ENCODE results near the gene TKT.

TKT gene

GRCh38 chr3:53189276-53189675, 66.5 kb downstream of the TKT start:
- H3K27me3 ChIP-seq (ENCODE audit: control insufficient read depth, insufficient read depth, low read length), result no peaks in the 10 kb centered on the region
- H3K9me3 ChIP-seq (replicated peaks; ENCODE audit: low read length), result no peaks in the 10 kb centered on the region
- H3K9ac ChIP-seq (ENCODE audit: low read depth, low read length), result no peak overlapping the region
- H3K4me2 ChIP-seq (ENCODE audit: low read length), result no peak overlapping the region
- peaks cover 43% of the 10 kb centered on the region for H3K36me3 ChIP-seq (ENCODE audit: insufficient read depth, low read length)
- peaks cover 6% of the 10 kb centered on the region for H3K4me1 ChIP-seq (ENCODE audit: control insufficient read depth, insufficient read depth, low read length)
- no peak overlapping the region for H3K4me3 ChIP-seq (ENCODE audit: low read length)

- peaks cover 43% of the 10 kb centered on the region for H3K36me3 ChIP-seq (ENCODE audit: insufficient read depth, low read length)
These were observed 67.1 kb downstream of the TKT start for GRCh38 chr3:53188720-53189119.

GRCh38 chr3:53188136-53188685, 67.6 kb downstream of the TKT start:
- no peaks in the 10 kb centered on the region for H3K27me3 ChIP-seq (ENCODE audit: control insufficient read depth, insufficient read depth, low read length)
- H3K4me3 ChIP-seq (ENCODE audit: low read length), result no peak overlapping the region
- H3K9ac ChIP-seq (ENCODE audit: low read depth, low read length), result no peak overlapping the region
- H3K4me1 ChIP-seq (ENCODE audit: control insufficient read depth, insufficient read depth, low read length), result no peaks in the 10 kb centered on the region
- no peak overlapping the region for H3K4me2 ChIP-seq (ENCODE audit: low read length)
- no peaks in the 10 kb centered on the region for H3K9me3 ChIP-seq (replicated peaks; ENCODE audit: low read length)
- H3K36me3 ChIP-seq (ENCODE audit: insufficient read depth, low read length), result peaks cover 44% of the 10 kb centered on the region

More at GRCh38 chr3:53188720-53189119, 67.1 kb downstream of the TKT start:
- no peak overlapping the region for H3K9ac ChIP-seq (ENCODE audit: low read depth, low read length)
- no peak overlapping the region for H3K4me3 ChIP-seq (ENCODE audit: low read length)
- H3K4me2 ChIP-seq (ENCODE audit: low read length), result no peak overlapping the region
- no peaks in the 10 kb centered on the region for H3K27me3 ChIP-seq (ENCODE audit: control insufficient read depth, insufficient read depth, low read length)
- H3K4me1 ChIP-seq (ENCODE audit: control insufficient read depth, insufficient read depth, low read length), result peaks cover under 1% of the 10 kb centered on the region
- H3K9me3 ChIP-seq (replicated peaks; ENCODE audit: low read length), result no peaks in the 10 kb centered on the region

GRCh38 chr3:53187430-53187829, 68.4 kb downstream of the TKT start:
- H3K4me1 ChIP-seq (ENCODE audit: control insufficient read depth, insufficient read depth, low read length), result no peaks in the 10 kb centered on the region
- H3K4me2 ChIP-seq (ENCODE audit: low read length), result no peak overlapping the region
- H3K9me3 ChIP-seq (replicated peaks; ENCODE audit: low read length), result no peaks in the 10 kb centered on the region
- H3K36me3 ChIP-seq (ENCODE audit: insufficient read depth, low read length), result peaks cover 47% of the 10 kb centered on the region
- H3K9ac ChIP-seq (ENCODE audit: low read depth, low read length), result no peak overlapping the region
- no peak overlapping the region for H3K4me3 ChIP-seq (ENCODE audit: low read length)
- no peaks in the 10 kb centered on the region for H3K27me3 ChIP-seq (ENCODE audit: control insufficient read depth, insufficient read depth, low read length)

GRCh38 chr3:53186726-53187125, 69.1 kb downstream of the TKT start:
- H3K36me3 ChIP-seq (ENCODE audit: insufficient read depth, low read length), result peaks cover 45% of the 10 kb centered on the region

GRCh38 chr3:53185761-53186465, 69.9 kb downstream of the TKT start:
- Histone ChIP-seq H3K4me3 (ENCODE audit: low read length) (no peak overlapping the region), H3K36me3 (ENCODE audit: insufficient read depth, low read length) (peaks cover 51% of the 10 kb centered on the region), H3K9me3 (replicated peaks; ENCODE audit: low read length) (no peaks in the 10 kb centered on the region), H3K4me1 (ENCODE audit: control insufficient read depth, insufficient read depth, low read length) (no peaks in the 10 kb centered on the region), H3K27me3 (ENCODE audit: control insufficient read depth, insufficient read depth, low read length) (no peaks in the 10 kb centered on the region), H3K9ac (ENCODE audit: low read depth, low read length) (no peak overlapping the region), H3K4me2 (ENCODE audit: low read length) (no peak overlapping the region)

More at GRCh38 chr3:53186726-53187125, 69.1 kb downstream of the TKT start:
- Histone ChIP-seq H3K4me3 (ENCODE audit: low read length) (no peak overlapping the region), H3K27me3 (ENCODE audit: control insufficient read depth, insufficient read depth, low read length) (no peaks in the 10 kb centered on the region), H3K9me3 (replicated peaks; ENCODE audit: low read length) (no peaks in the 10 kb centered on the region), H3K4me1 (ENCODE audit: control insufficient read depth, insufficient read depth, low read length) (no peaks in the 10 kb centered on the region), H3K4me2 (ENCODE audit: low read length) (no peak overlapping the region), H3K9ac (ENCODE audit: low read depth, low read length) (no peak overlapping the region)

GRCh38 chr3:53184701-53185100, 71.1 kb downstream of the TKT start:
- peaks cover 52% of the 10 kb centered on the region for H3K36me3 ChIP-seq (ENCODE audit: insufficient read depth, low read length)

GRCh38 chr3:53183514-53183913, 72.3 kb downstream of the TKT start:
- H3K4me3 ChIP-seq (ENCODE audit: low read length), result no peak overlapping the region
- peaks cover 53% of the 10 kb centered on the region for H3K36me3 ChIP-seq (ENCODE audit: insufficient read depth, low read length)
- H3K4me1 ChIP-seq (ENCODE audit: control insufficient read depth, insufficient read depth, low read length), result no peaks in the 10 kb centered on the region
- no peaks in the 10 kb centered on the region for H3K9me3 ChIP-seq (replicated peaks; ENCODE audit: low read length)
- H3K4me2 ChIP-seq (ENCODE audit: low read length), result no peak overlapping the region
- H3K9ac ChIP-seq (ENCODE audit: low read depth, low read length), result no peak overlapping the region
- H3K27me3 ChIP-seq (ENCODE audit: control insufficient read depth, insufficient read depth, low read length), result no peaks in the 10 kb centered on the region

More at GRCh38 chr3:53184701-53185100, 71.1 kb downstream of the TKT start:
- Histone ChIP-seq H3K4me1 (ENCODE audit: control insufficient read depth, insufficient read depth, low read length) (no peaks in the 10 kb centered on the region), H3K9me3 (replicated peaks; ENCODE audit: low read length) (no peaks in the 10 kb centered on the region), H3K4me2 (ENCODE audit: low read length) (no peak overlapping the region), H3K4me3 (ENCODE audit: low read length) (no peak overlapping the region), H3K9ac (ENCODE audit: low read depth, low read length) (no peak overlapping the region), H3K27me3 (ENCODE audit: control insufficient read depth, insufficient read depth, low read length) (no peaks in the 10 kb centered on the region)

- no peaks in the 10 kb centered on the region for H3K27me3 ChIP-seq (ENCODE audit: control insufficient read depth, insufficient read depth, low read length)
- H3K4me3 ChIP-seq (ENCODE audit: low read length), result no peak overlapping the region
- H3K4me1 ChIP-seq (ENCODE audit: control insufficient read depth, insufficient read depth, low read length), result no peaks in the 10 kb centered on the region
- H3K36me3 ChIP-seq (ENCODE audit: insufficient read depth, low read length), result peaks cover 52% of the 10 kb centered on the region
- no peak overlapping the region for H3K4me2 ChIP-seq (ENCODE audit: low read length)
- H3K9ac ChIP-seq (ENCODE audit: low read depth, low read length), result no peak overlapping the region
- H3K9me3 ChIP-seq (replicated peaks; ENCODE audit: low read length), result no peaks in the 10 kb centered on the region
These were observed 73.0 kb downstream of the TKT start for GRCh38 chr3:53182764-53183355.

- H3K4me1 ChIP-seq (ENCODE audit: control insufficient read depth, insufficient read depth, low read length), result no peaks in the 10 kb centered on the region
These were observed 74.3 kb downstream of the TKT start for GRCh38 chr3:53181528-53181927.

GRCh38 chr3:53181024-53181371, 74.8 kb downstream of the TKT start:
- Histone ChIP-seq H3K4me1 (ENCODE audit: control insufficient read depth, insufficient read depth, low read length) (peaks cover 5% of the 10 kb centered on the region), H3K9ac (ENCODE audit: low read depth, low read length) (no peak overlapping the region), H3K27me3 (ENCODE audit: control insufficient read depth, insufficient read depth, low read length) (no peaks in the 10 kb centered on the region), H3K36me3 (ENCODE audit: insufficient read depth, low read length) (peaks cover 42% of the 10 kb centered on the region), H3K4me3 (ENCODE audit: low read length) (no peak overlapping the region), H3K9me3 (replicated peaks; ENCODE audit: low read length) (no peaks in the 10 kb centered on the region), H3K4me2 (ENCODE audit: low read length) (no peak overlapping the region)

More at GRCh38 chr3:53181528-53181927, 74.3 kb downstream of the TKT start:
- Histone ChIP-seq H3K36me3 (ENCODE audit: insufficient read depth, low read length) (peaks cover 47% of the 10 kb centered on the region), H3K27me3 (ENCODE audit: control insufficient read depth, insufficient read depth, low read length) (no peaks in the 10 kb centered on the region), H3K9me3 (replicated peaks; ENCODE audit: low read length) (no peaks in the 10 kb centered on the region), H3K4me2 (ENCODE audit: low read length) (no peak overlapping the region), H3K4me3 (ENCODE audit: low read length) (no peak overlapping the region), H3K9ac (ENCODE audit: low read depth, low read length) (no peak overlapping the region)
